Measurements from ENCODE around the gene POP4.

GRCh38 chr19:29588095-29588494, 18.0 kb upstream of the POP4 start:
- TF ChIP-seq, protein P1, sequence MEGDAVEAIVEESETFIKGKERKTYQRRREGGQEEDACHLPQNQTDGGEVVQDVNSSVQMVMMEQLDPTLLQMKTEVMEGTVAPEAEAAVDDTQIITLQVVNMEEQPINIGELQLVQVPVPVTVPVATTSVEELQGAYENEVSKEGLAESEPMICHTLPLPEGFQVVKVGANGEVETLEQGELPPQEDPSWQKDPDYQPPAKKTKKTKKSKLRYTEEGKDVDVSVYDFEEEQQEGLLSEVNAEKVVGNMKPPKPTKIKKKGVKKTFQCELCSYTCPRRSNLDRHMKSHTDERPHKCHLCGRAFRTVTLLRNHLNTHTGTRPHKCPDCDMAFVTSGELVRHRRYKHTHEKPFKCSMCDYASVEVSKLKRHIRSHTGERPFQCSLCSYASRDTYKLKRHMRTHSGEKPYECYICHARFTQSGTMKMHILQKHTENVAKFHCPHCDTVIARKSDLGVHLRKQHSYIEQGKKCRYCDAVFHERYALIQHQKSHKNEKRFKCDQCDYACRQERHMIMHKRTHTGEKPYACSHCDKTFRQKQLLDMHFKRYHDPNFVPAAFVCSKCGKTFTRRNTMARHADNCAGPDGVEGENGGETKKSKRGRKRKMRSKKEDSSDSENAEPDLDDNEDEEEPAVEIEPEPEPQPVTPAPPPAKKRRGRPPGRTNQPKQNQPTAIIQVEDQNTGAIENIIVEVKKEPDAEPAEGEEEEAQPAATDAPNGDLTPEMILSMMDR (tag by site-specific recombination; IDR thresholded peaks at IDR 0.05) = no peak
- TF ChIP-seq ZBTB44 (tag by site-specific recombination; IDR thresholded peaks at IDR 0.05) = no peak
- no peak for TF ChIP-seq ZNF274 (IDR thresholded peaks at IDR 0.05; ENCODE audit: low read length)
- no peak for TF ChIP-seq ZNF274 (tag by site-specific recombination; IDR thresholded peaks at IDR 0.05; ENCODE audit: borderline replicate concordance)
- TF ChIP-seq, protein P2, sequence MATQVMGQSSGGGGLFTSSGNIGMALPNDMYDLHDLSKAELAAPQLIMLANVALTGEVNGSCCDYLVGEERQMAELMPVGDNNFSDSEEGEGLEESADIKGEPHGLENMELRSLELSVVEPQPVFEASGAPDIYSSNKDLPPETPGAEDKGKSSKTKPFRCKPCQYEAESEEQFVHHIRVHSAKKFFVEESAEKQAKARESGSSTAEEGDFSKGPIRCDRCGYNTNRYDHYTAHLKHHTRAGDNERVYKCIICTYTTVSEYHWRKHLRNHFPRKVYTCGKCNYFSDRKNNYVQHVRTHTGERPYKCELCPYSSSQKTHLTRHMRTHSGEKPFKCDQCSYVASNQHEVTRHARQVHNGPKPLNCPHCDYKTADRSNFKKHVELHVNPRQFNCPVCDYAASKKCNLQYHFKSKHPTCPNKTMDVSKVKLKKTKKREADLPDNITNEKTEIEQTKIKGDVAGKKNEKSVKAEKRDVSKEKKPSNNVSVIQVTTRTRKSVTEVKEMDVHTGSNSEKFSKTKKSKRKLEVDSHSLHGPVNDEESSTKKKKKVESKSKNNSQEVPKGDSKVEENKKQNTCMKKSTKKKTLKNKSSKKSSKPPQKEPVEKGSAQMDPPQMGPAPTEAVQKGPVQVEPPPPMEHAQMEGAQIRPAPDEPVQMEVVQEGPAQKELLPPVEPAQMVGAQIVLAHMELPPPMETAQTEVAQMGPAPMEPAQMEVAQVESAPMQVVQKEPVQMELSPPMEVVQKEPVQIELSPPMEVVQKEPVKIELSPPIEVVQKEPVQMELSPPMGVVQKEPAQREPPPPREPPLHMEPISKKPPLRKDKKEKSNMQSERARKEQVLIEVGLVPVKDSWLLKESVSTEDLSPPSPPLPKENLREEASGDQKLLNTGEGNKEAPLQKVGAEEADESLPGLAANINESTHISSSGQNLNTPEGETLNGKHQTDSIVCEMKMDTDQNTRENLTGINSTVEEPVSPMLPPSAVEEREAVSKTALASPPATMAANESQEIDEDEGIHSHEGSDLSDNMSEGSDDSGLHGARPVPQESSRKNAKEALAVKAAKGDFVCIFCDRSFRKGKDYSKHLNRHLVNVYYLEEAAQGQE (tag by site-specific recombination; IDR thresholded peaks at IDR 0.05) = no peak
- TF ChIP-seq KLF1 (tag by site-specific recombination; IDR thresholded peaks at IDR 0.05) = no peak
- TF ChIP-seq AEBP2 (tag by site-specific recombination; IDR thresholded peaks at IDR 0.05; ENCODE audit: borderline replicate concordance) = no peak
- no peak for TF ChIP-seq ZNF24 (tag by site-specific recombination; IDR thresholded peaks at IDR 0.05)
- no peak for TF ChIP-seq TCF7L2 (IDR thresholded peaks at IDR 0.05; ENCODE audit: borderline replicate concordance, low read depth, low read length)
- TF ChIP-seq ZNF324 (tag by site-specific recombination; IDR thresholded peaks at IDR 0.05) = no peak
- no peak for TF ChIP-seq ZNF214 (tag by site-specific recombination; IDR thresholded peaks at IDR 0.05; ENCODE audit: borderline replicate concordance)
- TF ChIP-seq ZNF341 (tag by site-specific recombination; IDR thresholded peaks at IDR 0.05; ENCODE audit: low read depth) = no peak

All from HEK293 (cell line).